Effector CD4-positive, alpha-beta T cell (primary cell): ENCODE measurements around the gene SAMD10.
"Not testable (repeated sequence)": the region's sequence is repeated elsewhere in the genome, so short reads cannot be mapped to it uniquely, and the experiment has no call there.

Source experiments
- DNase-seq: peaks from one replicate; pipeline ENCODE4 v3.0.0-alpha.2; 2020

The SAMD10 gene

GRCh38 chr20:63940071-63940471, 39.4 kb downstream of the SAMD10 start:
- DNase-seq, result no peak

DNA sequence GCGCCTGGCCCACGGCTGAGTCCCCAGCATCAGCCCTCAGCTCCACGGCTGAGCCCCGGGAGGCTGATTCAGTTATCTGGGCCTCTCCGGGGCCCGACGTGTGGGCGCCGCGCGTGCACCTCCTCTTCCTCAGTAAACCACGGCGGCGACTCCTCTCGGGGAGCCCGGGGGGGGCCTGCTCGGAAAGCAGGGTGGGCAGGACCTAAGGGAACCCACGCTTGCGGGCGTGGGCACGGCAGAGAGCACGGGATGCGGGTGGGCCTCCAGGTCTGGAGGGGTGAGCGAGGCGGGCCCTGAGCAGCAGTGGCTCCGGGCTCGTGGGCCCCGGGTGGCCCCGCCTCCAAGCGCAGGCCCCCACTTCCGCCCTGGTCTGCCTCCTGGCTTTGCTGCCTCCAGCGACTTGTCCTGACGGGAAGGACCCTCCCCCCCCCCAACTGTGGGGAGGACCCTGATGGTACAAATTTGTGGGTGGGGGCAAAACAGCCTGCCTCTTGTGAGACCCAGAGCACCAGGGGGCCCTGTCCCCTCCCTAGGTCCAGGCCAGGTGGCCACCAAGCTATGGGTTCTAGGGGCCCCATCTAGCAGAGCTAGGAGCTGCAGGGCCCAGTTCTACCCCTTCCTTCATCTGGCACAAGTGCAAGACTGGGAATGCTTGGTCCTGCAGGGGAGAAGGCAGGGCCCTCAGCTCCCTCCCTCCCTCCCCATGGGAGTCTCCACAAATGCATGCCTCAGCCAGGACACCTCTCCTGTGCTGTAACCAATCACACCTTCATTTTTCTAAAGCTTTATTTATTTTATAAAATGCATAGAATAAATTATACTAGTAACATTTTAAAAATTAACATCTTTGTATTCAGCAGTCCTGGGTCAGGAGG, 40.1 kb downstream of the SAMD10 start:
- no peak for DNase-seq

GRCh38 chr20:63937596-63937995, 41.8 kb downstream of the SAMD10 start:
- no peak for DNase-seq

DNA sequence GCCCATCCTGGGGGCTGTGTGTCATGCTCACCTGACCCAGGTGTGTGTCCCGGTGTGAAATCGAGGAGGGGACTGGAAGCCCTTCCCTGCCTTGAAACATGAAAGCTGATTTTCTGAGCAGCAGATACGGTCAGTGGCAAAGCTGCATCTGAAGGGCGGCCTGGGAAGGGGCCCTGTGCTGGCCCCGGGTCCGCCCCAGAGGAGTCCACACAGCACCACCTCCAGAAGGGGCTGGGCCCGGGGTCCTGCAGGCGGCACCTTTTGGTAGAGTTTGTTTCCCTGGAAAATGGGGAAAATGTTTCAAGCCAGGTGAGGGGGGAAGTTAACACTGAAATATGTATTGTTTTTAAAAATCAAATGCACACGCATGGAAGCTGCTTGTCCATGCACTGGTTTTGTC, 44.0 kb downstream of the SAMD10 start:
- DNase-seq, result no peak

GRCh38 chr20:63934271-63935068, 45.0 kb downstream of the SAMD10 start:
- DNase-seq, result no peak

- DNase-seq, result no peak
Observed at GRCh38 chr20:63933646-63934045, 45.8 kb downstream of the SAMD10 start.

- no peak for DNase-seq
Observed at GRCh38 chr20:63932606-63933160, 46.8 kb downstream of the SAMD10 start.

DNA sequence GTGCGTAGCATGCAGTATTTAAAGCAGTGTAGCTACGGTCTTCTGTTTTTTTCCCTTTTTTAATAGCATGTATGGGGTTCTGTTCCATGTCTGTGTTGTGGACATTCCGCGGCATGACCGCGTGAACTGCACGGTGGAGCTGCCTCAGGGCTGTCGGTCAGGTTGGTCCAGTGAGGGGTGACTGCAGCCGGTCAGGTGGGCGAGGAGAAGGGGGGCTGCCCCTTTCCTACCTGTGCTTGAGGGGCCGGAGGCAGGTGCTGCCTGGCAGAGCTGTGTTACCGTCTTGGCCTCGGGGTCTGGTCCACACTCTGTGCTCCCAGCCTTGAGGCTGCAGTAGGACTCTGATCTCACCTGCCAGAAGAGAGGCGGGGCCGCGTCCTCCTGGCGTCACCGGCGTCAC, 47.7 kb downstream of the SAMD10 start:
- DNase-seq, result no peak

- DNase-seq, result no peak
Observed at GRCh38 chr20:63930971-63931553, 48.4 kb downstream of the SAMD10 start.

GRCh38 chr20:63929473-63929883, 50.0 kb downstream of the SAMD10 start:
- not testable (repeated sequence) for DNase-seq

GRCh38 chr20:63929071-63929470, 50.4 kb downstream of the SAMD10 start:
- DNase-seq, result no peak

GRCh38 chr20:63926298-63926697, 53.1 kb downstream of the SAMD10 start:
- no peak for DNase-seq

- DNase-seq, result no peak
Observed at GRCh38 chr20:63924241-63924640, 55.2 kb downstream of the SAMD10 start.
